Type B pancreatic cell (in vitro differentiated cells): ENCODE data around the gene FIP1L1. TPM values are rescaled to one million over a fixed set of nuclear protein-coding genes. Genes with fewer than 3 reads are reported as not detected.

Experiments
- DNase-seq: peaks from one replicate; pipeline ENCODE4 v3.0.0; 2021; ENCODE audit warnings: mixed read lengths; ENCODE audit not compliant: unreplicated experiment; ENCODE audit errors: extremely low spot score
- H3K27ac Mint-ChIP-seq: 2 replicates; pipeline ENCODE4 v1.8.0; 2021; ENCODE audit warnings: mild to moderate bottlenecking, mixed read lengths
- H3K27me3 Mint-ChIP-seq: 2 replicates; pipeline ENCODE4 v1.8.0; 2021; ENCODE audit warnings: mixed read lengths
- H3K36me3 Mint-ChIP-seq: 2 replicates; pipeline ENCODE4 v1.8.0; 2021; ENCODE audit warnings: mixed read lengths
- H3K4me1 Mint-ChIP-seq: one replicate; pipeline ENCODE4 v1.8.0; 2021; ENCODE audit warnings: mixed read lengths; ENCODE audit not compliant: unreplicated experiment
- H3K4me3 Mint-ChIP-seq: 2 replicates; pipeline ENCODE4 v1.8.0; 2021; ENCODE audit warnings: mild to moderate bottlenecking, mixed read lengths
- H3K9me3 Mint-ChIP-seq: 2 replicates; pipeline ENCODE4 v1.8.0; 2021; ENCODE audit warnings: mixed read lengths
- CTCF ChIP-seq: fragments of 200-600 bp; sonication (generic); conservative IDR thresholded peaks from 2 replicates; pipeline ENCODE4 v1.5.0; 2021; ENCODE audit warnings: antibody characterized with exemption, mild to moderate bottlenecking
- total RNA-seq: library from RNA; stranded (reverse); gene quantifications from 2 replicates; pipeline ENCODE4 v1.2.1, GENCODE V29; 2021; ENCODE audit warnings: low replicate concordance

FIP1L1 gene
- total RNA-seq, 1 donor from 2014 or later = 60.2 TPM

DNA sequence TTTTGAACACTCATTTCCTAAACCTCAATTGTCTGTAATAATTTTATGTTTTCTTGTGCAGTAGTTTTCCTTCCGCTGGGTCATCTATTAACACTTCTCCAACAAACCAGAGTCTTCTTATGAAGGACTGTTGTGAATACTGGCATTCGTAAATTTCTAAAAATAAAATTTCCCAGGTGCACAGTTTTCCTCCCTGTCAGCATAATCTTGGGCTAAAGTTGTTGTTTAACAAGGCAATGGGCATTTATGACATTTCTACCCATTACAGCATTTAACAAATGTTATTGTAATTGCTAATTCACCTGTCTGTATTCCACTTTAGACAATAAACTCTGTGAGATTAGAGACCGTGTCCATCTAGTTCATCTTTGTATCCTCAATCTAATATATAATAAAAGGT lies 12.8 kb upstream of the FIP1L1 start:
- H3K9me3 Mint-ChIP-seq = no peaks in the 10 kb centered on the region
- H3K27me3 Mint-ChIP-seq = peaks cover 25% of the 10 kb centered on the region
- no peaks in the 10 kb centered on the region for H3K36me3 Mint-ChIP-seq
- no peak overlapping the region for H3K27ac Mint-ChIP-seq
- DNase-seq = no peak
- TF ChIP-seq CTCF = no peak
- peaks cover 28% of the 10 kb centered on the region for H3K4me1 Mint-ChIP-seq
- H3K4me3 Mint-ChIP-seq = peak overlapping the region; percentile 96

DNA sequence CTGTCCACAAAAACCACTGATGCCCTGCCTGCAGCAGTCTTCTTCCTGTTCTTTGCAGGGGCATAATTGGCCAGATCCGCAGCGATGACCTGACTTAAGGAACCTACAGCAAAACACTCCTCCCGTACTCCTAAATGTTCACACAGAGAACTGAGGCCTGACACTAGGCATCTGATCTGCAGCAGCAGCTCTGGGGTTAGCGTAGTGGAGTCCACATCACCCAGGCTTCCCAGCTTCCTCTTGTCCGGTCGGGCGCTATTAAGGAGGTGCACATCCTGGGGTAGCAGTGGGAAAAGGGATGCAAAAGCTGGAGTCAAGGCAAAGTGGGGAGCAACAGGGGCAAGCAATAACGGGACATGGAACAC lies 12.3 kb upstream of the FIP1L1 start:
- no peak for DNase-seq
- Mint-ChIP-seq H3K4me1 (peaks cover 28% of the 10 kb centered on the region), H3K27me3 (peaks cover 30% of the 10 kb centered on the region), H3K4me3 (peak overlapping the region; percentile 96), H3K9me3 (no peaks in the 10 kb centered on the region), H3K36me3 (no peaks in the 10 kb centered on the region), H3K27ac (peak overlapping the region; percentile 89)
- TF ChIP-seq CTCF = no peak

DNA sequence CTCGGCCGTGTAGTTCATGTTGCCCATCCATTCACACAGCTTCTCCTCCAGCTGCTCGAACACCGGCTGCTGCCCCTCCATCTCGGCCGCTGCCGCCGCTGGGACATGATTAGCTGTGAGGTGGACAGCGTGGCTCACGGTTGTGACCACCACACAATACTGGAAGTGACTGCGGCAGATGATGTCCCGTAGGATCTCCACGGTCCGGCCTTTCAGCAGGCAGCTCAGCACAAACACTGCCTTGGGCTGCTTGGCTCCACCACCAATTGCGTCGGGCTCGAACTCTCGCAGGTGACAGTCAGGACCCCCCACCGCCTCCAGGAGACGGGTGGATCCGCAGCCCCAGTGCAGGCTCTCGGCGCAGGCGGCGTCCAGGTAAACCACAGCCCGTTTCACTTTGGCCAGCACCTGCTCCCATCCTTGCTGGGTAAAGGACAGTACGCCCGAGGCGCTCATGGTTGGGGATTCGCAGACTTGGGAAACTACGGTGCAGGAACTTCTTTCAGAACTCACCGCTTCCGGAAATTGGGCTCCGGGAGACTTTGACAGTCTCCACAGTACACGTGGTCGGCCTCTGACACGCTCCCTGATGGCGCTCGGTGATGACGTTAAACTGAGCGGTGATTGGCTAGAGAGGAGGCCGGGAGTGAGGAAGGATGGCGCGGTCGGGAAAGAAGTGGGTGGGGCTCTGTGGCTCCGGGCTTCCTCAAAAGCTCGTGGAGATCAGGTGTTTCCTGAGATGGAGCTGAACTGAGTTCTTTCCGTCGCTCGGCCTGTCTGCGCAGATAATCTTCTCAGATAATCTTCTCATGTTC lies 11.7 kb upstream of the FIP1L1 start, which contains the start of gene SCFD2:
Gene SCFD2, minus strand, starts transcription at position 576 of the 815 bp plus-strand sequence.
- H3K4me1 Mint-ChIP-seq = peaks cover 28% of the 10 kb centered on the region
- H3K9me3 Mint-ChIP-seq = no peaks in the 10 kb centered on the region
- H3K27me3 Mint-ChIP-seq = peaks cover 32% of the 10 kb centered on the region
- peak within 1 kb of the TSS; percentile 96 for H3K4me3 Mint-ChIP-seq
- peak; percentile 97 for DNase-seq
- H3K27ac Mint-ChIP-seq = peak within 1 kb of the TSS; percentile 89
- H3K36me3 Mint-ChIP-seq = no peaks in the 10 kb centered on the region
- no peak for TF ChIP-seq CTCF

GRCh38 chr4:53366301-53366716 lies 11.1 kb upstream of the FIP1L1 start:
- no peak for DNase-seq
- Mint-ChIP-seq H3K9me3 (no peaks in the 10 kb centered on the region), H3K4me1 (peaks cover 28% of the 10 kb centered on the region), H3K4me3 (peak overlapping the region; percentile 96), H3K36me3 (no peaks in the 10 kb centered on the region), H3K27ac (peak overlapping the region; percentile 89), H3K27me3 (peaks cover 37% of the 10 kb centered on the region)
- no peak for TF ChIP-seq CTCF

- H3K27me3 Mint-ChIP-seq = peaks cover 45% of the 10 kb centered on the region
- H3K4me3 Mint-ChIP-seq = no peak overlapping the region
- H3K27ac Mint-ChIP-seq = no peak overlapping the region
- H3K36me3 Mint-ChIP-seq = no peaks in the 10 kb centered on the region
- H3K4me1 Mint-ChIP-seq = peaks cover 18% of the 10 kb centered on the region
- no peak for TF ChIP-seq CTCF
- DNase-seq = no peak
- no peaks in the 10 kb centered on the region for H3K9me3 Mint-ChIP-seq
Observed at GRCh38 chr4:53367721-53368120, 9.7 kb upstream of the FIP1L1 start.
